Stimulated activated CD4-positive, alpha-beta T cell treated with anti-CD3 and anti-CD28 coated beads, Interleukin-12 subunit alpha, Interleukin-12 subunit beta, amount 100 ng/mL, for 4 hours (primary cell): ENCODE data around the gene PDE1A.
A peak's percentile ranks its signal among the peaks of the same experiment; 100 is the strongest.

Experiments
- DNase-seq: peaks from one replicate; pipeline ENCODE4 v3.0.0-alpha.2; 2020

PDE1A gene

DNA sequence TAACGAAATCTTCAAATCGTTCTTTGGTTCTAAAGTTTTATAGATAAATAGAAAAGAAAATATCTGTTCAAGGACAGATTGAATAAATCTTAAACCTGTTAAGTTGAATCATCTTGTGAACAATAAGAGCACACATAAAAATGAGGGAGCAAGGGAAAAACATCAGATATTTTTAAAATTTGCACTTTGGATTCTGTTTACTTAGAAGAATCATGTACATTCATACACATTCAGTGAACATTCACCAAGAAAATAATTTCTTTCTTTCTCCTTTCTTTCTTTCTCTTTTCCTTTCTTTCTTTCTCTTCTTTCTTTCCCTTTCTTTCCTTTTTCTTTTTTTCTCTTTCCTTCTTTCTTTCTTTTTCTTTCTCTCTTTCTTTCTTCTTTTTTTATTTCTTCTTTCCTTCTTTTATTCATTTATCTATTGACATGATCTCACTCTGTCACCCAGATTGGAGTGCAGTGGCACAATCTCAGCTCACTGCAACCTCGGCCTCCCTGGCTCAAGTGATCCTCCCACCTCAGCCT, 164.9 kb downstream of the PDE1A start:
- DNase-seq: no peak

DNA sequence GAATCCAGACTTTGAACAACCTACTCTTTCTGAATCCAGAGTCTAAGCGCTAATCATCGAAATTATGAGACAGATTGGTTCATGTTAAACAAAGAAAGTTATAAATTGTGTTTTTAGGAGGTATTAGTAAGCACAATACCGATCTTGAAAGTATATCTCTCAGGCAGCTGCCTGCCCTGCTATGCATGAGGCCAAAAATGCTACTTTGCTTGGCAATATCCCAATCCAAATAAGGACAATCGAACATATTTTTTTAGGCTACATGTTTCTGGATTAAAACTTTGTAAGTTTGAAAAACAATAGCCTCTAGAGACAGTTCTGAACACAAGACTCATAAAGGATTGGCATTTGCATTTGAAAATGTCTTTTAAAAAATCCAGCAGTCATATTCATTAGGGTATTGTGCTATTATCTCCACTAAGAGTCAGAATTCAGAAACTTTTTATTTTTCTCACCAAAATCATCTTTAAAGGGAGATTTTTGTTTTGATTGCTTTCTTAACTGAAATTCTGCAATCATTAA, 167.1 kb downstream of the PDE1A start:
- no peak for DNase-seq

DNA sequence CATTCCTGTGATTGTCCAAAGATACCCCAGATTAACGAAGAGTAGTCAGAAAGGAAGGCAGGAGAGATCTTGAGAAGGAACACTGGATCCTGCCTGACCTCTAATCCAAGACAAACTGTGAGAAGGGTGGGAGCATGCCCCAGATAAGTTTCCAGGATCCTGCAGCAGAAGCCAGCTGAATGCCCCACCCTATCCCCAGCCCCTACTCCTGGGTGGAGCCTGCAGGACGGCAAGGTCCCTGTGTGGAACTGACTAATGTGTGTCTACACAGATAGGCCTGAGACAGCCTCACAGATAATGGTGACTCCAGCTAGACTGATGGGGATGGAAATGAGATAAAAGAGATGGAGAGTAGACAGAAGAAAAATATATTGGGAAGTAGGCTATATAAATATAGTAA, 174.3 kb downstream of the PDE1A start:
- no peak for DNase-seq

DNA sequence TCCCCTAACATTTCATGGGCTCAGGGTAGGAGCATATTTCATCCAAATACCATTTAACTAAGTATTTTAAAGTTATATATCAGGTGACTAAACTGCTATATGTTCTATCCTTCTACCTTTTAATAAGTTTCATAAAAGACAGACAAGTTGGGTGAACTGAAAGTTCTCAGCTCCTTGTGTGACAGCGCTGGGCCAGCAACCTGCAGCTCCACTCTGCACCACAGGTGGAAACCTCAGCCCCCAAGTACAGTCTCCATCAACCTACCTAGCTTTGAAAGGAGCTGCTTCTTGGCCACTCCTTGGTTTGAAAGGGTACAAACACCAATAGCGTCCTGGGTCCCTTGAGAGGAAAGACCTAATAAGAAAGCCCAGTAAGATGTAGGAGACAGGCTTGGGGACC, 177.9 kb downstream of the PDE1A start:
- no peak for DNase-seq

DNA sequence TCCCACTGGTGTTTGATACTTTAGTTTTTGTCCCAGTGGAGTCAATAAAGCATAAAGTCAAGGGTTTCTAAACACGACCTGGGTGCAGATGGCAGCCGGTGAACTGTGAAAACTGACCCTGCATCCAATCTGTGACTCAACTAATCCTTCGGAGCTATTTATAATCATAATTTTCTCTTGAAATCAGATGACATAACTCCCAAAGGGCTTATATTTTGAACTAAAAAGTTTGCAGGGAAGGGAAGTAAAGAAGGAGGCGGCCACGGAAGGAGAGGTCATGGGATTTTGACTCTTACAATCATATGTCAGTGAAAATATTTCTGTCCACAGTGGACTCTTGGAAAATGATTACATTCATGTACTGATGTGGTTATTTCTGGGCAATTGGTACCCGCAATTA, 178.5 kb downstream of the PDE1A start:
- no peak for DNase-seq

DNA sequence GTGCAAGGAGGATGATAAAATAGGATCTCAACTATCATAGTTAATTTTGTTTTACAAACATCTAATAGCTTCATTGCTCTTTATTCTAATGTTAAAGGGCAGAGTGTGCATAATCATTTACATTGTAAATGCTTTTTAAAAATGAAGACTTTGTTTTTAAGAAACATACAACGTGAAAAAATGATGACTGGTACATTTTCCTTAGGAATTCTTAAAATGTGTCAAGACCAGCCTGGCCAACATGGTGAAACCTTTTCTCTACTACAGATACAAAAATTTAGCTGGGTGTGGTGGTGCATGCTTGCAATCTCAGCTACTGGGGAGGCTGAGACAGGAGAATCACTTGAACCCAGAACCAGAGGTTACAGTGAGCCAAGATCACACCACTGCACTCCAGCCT, 179.0 kb downstream of the PDE1A start:
- DNase-seq: no peak

DNA sequence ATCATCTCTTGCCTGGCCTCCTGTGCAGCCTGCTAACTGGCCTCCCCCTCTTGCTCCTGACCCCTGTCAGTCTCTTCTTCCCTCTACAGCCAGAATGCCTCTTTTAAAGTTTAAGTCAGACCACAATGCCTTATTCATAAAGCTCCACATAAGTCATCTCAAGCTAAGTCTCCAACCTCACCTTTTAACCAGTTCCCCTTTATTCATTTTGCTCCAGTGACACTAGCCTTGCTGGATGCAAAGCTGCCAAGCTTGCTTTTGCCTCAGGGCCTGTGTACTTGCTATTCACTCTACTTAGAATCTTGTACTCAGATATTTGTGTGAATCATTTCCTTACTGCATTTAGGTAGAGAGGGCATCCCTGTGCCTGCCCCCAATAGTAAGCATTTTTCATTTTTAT, 180.9 kb downstream of the PDE1A start:
- DNase-seq: no peak

DNA sequence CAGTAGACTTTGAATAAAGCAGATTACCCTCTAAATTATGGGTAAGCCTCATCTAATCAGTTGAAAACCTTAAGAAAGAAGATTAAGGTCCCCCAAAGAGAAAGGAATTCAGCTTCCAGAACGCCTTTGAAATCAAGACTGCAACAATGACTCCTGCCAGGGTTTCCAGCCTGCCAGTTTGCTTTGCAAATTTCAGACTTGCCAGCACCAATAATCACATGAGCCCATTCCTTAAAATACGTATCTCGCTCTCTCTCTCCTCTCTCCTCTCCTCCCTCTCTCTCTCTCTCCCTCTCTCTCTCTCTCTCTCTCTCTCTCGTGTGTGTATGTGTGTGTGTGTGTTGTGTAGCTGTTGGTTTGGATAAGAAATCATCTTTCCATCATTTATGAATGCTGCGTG, 184.2 kb downstream of the PDE1A start:
- DNase-seq: no peak

DNA sequence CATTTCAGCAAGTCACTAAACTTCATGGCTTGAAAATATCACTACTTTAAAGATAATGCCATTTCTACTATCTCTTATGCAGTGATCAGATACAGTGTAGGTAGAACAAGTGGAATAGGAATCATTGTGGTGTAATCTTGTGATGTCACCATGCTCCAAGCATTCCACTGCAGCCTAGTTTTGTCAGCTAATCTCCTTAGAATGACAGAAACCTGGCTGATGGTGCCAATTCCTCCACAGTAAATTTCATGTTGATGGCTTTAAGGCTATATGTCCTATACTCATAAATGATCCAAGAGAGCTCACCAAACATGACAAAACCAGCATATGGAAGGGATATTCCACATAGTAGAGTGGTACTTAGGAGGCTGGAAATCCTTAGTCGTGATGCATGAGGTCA, 184.9 kb downstream of the PDE1A start:
- no peak for DNase-seq

DNA sequence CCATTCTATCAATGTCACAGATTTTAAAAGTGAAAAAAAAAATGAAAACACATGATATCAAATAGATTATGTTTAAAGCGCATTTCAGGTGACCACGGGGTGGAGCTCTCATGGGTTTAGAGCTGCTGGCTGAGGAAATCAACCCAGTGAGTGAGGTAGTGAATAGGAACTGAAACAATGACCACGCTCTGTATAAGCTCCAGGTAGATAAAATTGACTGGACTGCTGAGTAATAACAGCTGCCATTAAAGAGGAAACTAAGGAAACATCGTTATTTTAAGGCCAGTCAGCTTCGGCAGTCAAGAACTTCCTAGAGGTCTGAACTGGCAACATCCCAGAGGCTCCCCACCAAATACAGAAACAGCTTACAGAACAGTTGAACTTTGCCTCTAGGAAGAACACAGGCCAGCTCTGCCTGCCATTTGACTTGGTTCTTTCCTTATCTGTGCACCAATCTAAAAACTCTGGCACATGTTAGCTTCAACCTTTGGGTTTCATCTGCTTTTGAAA, 185.9 kb downstream of the PDE1A start:
- DNase-seq: peak; percentile 1

DNA sequence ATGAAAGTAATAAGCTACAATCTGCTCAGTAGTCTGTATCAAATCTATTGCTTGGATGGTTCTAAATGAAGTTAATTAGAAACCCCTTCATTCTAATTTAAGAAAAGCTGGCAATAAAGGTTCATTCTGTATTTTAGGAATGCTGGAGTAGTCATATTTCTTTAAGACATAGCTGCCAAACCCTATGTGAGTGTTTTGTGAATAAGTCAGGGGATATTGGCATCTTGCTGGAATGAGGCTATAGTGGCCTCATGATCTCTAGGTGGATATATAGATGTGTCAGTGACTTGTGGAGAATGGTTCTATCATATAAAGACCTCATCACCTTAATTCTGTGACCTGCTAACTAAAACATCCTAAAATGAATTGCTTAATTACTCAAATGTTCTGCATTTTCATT, 196.3 kb downstream of the PDE1A start:
- DNase-seq: no peak

DNA sequence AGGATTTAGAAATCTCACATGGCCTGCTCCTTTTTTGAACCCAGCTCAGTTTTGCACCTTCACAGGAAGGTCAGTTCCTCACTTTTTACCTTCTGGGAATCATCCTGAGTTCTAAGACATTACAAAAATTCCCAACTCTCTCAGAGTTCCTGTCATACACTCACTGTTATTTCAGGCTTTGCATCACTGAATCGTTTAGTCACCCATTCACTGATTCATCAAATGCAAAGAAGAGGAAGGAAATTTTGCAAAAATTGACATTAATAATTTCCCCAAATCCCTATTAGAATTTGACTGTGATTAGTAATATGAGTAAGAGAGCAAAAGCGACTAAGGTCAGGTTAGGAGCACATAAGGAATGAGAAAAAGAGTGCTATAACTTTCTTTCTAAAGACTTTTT, 197.5 kb downstream of the PDE1A start:
- no peak for DNase-seq

DNA sequence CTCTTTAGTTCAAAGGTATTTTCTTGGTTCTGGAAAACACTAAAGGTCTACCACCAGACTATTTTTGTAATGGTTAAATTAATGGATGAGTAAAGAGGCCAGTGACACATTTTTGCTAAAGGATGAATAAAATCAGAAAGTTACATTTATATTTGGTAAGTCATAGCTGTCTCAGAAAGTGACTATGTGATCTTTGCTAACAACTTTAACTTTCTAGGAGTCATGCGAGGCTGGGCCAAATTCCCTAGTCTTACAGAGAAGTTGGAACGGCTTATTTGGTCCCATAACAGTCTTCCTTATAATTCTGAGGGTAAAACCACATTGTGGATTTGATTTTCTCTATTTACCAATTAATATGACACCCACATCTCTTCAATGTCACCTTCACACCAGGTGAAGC, 198.1 kb downstream of the PDE1A start:
- no peak for DNase-seq

DNA sequence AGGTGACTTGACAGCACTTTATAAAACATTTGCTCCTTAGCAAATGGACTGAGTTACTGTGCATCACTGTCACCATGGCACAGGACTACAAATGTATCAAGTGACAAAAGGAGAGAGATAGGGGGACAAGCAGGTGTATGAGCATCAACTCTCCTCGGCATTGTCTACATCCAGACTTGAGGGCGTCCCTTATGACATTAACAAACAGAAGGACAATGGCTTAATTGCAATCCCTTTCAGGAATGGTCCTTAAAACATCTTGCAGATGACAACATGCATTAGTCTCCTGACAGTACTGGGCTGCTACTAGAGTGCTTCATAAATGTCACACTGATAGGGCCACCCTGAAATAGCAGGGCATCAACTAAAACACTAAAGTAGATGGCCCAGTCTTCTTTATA, 198.8 kb downstream of the PDE1A start:
- no peak for DNase-seq

DNA sequence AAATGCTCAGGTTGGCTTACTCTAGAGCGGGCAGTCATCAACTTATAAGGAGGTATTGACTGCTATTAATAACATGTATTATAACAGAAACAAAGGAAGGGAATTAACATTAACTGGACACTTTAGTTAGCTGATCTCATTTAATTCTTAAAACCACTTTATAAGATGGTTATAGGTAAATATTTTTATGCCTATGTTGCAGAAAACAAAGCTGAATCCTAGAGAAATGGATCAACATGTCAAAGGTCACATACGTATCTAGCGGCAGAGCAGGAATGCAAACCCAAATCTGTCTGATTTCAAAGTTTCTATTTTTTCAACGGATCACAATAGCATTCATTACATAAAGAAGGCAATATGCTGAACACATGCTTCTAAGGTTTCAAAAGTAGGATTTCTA, 200.0 kb downstream of the PDE1A start:
- DNase-seq: no peak

DNA sequence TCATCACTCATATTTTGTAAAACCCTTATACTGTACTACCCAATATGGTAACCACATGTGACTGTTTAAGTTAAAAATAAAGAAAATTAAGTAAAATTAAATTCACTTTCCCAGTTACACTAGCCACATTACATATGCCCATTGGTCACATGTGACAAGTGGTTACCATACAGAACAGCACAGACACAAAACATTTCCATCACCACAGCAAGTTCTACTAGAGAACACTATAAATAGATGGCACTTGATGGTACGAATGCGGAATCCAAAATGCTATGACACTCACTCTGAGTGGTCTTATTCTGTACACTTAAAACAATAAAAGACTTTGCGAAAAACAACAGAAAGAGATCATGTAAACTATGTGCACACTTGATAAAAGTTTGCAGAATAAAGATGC, 202.2 kb downstream of the PDE1A start:
- no peak for DNase-seq

DNA sequence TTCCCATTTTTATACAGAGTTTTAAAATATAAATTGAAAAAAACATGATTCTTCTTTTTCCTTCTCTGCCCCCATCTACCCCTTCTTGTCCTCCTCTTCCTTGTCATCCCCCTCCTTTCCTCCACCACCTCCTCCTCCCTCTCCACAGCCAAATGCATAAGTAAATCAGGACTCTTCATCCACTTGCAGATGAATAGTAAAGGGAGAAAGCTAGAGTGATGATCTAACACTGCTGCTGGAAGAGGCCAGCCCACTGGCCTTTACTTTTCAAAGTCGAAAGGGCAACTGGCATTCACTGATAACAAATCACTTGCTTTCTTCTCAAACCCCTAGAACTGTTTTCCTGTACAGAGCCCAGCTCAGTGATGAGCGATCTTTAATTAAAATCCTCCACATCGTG, 205.8 kb downstream of the PDE1A start:
- DNase-seq: no peak

DNA sequence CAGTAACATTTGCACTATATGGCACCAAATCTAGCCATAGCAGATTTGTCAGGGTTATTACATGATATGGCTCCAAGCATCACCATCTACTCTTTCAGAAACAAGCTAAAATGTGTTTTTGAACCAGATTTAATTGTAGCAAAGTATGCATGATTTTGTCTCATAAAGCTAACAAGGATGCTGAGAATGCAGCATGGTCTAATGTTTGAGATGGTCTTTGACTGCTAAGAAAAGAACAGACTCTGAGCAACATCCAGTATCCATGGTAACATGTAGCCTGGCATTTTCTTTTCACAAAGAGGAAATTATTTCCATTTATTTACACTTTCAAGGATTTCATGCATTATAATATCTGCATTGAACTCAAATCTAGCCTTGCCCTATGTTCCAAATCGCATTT, 206.5 kb downstream of the PDE1A start:
- no peak for DNase-seq

DNA sequence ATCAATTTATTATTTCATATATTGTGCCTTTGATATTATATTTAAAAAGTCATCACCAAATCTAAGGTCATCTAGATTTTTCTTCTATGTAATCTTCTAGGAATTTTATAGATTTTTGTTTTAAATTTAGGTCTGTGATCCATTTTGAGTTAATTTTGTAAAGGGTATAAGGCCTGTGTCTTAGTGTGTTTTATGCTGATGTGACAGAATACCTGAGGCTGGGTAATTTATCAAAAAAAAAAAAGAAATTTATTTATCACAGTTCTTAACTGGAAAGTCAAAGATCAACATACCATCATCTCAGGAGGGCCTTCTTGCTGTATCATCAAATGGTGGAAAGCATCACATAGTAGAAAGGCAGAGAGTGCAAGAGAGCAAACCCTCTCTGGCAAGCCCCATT, 216.2 kb downstream of the PDE1A start:
- no peak for DNase-seq

DNA sequence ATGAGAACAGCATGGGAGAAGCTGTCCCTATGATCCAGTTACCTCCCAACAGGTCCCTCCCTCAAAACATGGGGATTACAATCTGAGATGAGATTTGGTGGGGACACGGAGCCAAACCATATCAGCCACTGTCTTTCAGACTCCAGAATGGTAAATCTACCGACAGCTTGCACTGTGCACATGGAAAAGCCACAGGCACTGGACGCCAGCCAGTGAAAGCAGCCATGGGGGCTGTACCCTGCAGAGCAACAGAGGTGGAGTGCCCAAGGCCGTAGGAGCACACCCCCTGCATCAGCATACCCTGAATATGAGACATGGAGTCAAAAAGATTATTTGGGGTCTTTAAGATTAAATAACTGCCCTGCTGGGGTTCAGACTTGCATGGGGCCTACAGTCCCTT, 218.4 kb downstream of the PDE1A start:
- DNase-seq: no peak

DNA sequence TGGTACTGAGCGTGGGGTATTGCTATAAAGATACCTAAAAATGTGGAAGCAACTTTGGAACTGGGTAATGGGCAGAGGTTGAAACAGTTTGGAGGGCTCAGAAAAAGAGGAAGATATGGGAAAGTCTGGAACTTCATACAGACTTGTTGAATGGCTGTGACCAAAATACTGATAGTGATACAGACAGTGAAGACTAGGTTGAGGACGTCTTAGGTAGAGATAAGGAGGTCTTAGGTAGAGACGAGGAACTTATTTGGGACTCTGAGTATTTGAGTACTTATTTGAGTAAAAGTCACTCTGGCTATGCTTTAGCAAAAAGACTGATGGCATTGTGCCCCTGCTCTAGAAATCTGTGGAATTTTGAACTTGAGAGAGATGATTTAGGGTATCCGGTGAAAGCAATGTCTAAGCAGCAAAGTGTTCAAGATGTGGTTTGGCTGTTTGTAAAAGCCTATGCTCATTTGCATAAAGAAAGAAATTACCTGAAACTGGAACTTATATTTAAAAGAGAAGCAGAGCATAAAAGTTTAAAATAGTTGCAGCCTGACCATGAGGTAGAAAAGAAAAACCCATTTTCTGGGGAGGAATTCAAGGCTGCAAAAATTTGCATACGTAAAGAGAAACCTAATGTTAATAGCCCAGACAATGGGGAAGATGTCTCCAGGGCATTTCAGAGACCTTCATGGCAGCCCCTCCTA, 219.6 kb downstream of the PDE1A start:
- no peak for DNase-seq

DNA sequence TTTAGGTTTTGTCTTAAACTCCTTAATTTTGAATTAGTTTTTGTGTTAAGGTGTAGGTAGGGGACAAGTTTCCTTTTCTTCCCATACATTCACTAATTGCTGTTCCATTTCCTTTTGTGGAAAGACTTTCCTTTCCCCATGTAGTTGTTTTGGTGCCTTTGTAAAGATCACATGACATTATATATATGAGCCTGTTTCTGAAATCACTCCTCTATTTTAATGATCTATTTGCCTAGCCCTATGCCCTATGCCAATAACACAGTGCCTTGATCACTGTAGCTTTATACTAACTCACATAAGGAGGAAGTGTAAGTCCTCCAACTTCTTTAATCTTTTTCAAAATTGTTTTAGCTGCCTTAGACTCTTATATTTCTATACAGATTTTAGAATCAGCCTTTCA, 229.3 kb downstream of the PDE1A start:
- no peak for DNase-seq

DNA sequence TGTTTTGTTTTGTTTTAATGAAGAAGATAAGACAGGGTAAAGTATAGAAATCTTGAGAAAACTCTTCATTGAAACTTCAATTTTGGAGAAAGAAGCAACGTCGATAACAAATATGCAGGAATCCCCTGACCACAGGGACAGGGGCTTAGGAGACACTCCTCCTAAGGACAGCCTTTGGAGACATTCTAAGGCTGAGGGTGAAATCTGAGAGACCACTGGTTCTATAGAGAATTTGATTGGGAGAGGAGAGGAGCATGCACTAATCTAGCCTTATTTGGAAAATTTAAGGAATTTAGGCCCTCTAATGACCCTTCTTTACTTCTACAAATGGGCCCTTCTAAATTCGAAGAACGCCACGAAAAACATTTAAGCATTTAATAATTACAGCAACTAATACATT, 233.5 kb downstream of the PDE1A start:
- no peak for DNase-seq

DNA sequence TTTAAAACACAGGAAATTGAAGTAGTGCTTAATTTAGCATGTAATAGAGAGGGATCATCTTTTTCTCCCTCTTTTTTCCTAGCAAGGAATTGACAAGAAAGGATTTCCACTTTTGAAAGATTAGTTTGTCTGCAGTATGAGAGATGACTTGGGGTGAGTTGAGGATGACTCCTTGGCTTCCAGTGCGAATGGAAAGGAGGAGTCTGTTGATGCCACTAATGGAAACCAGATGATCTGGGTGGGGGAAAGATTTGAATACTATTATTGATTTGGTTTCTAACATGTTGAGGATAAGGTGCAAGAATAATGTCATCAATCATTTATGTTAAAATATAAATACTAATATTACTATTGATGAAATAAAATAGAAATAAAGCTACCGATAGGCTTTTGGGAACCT, 235.8 kb downstream of the PDE1A start:
- DNase-seq: no peak

DNA sequence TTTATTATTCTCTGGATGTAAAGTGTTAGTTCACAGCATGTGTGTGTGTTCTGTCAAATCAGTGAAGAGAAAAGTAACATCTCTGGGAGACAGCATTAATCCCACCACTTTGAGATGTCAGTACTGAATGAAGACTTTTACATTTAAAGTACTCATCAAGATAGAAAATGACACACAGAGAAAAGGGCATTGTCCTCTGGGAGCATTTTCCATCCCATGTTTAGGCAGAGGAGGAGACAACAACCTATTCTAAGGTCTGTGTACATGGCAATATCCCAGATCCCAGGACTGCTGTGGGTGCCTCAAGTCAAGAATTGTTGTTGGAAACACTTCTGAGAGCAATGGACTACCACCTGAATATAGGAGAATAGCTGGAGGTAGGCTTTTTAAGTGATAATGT, 239.7 kb downstream of the PDE1A start:
- DNase-seq: no peak
